HG03159 (cell line): ENCODE data around the gene LDLRAD4.
"Not testable (repeated sequence)": the region's sequence is repeated elsewhere in the genome, so short reads cannot be mapped to it uniquely, and the experiment has no call there.

Experiments
- ATAC-seq: cut with Tn5 transposase; IDR thresholded peaks from one replicate; pipeline ENCODE4 v1.9.1; 2021; ENCODE audit warnings: mild to moderate bottlenecking, moderate library complexity; ENCODE audit not compliant: unreplicated experiment

LDLRAD4 gene

GRCh38 chr18:13684546-13684945 is 466.0 kb downstream of the LDLRAD4 start:
- no peak for ATAC-seq

GRCh38 chr18:13688191-13689136 is 469.9 kb downstream of the LDLRAD4 start:
- no peak for ATAC-seq

GRCh38 chr18:13690060-13690459 is 471.5 kb downstream of the LDLRAD4 start:
- not testable (repeated sequence) for ATAC-seq

GRCh38 chr18:13695337-13695736 is 476.8 kb downstream of the LDLRAD4 start:
- ATAC-seq, result not testable (repeated sequence)

- no peak for ATAC-seq
Measured at GRCh38 chr18:13696961-13697360, 478.4 kb downstream of the LDLRAD4 start.

- ATAC-seq, result no peak
Measured at GRCh38 chr18:13700153-13700552, 481.6 kb downstream of the LDLRAD4 start.
